Measurements from ENCODE around the gene PPFIBP1.

GRCh38 chr12:27524839-27525753 lies 1.1 kb downstream of the PPFIBP1 start:
- TF ChIP-seq CTCF (conservative IDR thresholded peaks at IDR 0.05; ENCODE audit: low read depth, low read length) (0 out of 2 replicates have a peak, but pooled peaks have one; percentile 14), RCOR1 (IDR thresholded peaks at IDR 0.05; ENCODE audit: insufficient replicate concordance, low read length) (no peak), MXI1 (IDR thresholded peaks at IDR 0.05; ENCODE audit: borderline replicate concordance, low read depth, low read length) (no peak), POLR2A (IDR thresholded peaks at IDR 0.05; ENCODE audit: low read depth, low read length) (no peak), MAZ (IDR thresholded peaks at IDR 0.05; ENCODE audit: borderline replicate concordance, low read depth, low read length) (no peak), BHLHE40 (IDR thresholded peaks at IDR 0.05; ENCODE audit: low read depth, low read length) (no peak)

All from IMR-90 (cell line).